Fibroblast of gingiva (primary cell): ENCODE results near the gene RASGEF1C.
"Not testable (repeated sequence)": the region's sequence is repeated elsewhere in the genome, so short reads cannot be mapped to it uniquely, and the experiment has no call there.

Source experiments
- DNase-seq: peaks from one replicate; pipeline ENCODE4 v3.0.0-alpha.2; 2011; ENCODE audit warnings: low read depth

The RASGEF1C gene

DNA sequence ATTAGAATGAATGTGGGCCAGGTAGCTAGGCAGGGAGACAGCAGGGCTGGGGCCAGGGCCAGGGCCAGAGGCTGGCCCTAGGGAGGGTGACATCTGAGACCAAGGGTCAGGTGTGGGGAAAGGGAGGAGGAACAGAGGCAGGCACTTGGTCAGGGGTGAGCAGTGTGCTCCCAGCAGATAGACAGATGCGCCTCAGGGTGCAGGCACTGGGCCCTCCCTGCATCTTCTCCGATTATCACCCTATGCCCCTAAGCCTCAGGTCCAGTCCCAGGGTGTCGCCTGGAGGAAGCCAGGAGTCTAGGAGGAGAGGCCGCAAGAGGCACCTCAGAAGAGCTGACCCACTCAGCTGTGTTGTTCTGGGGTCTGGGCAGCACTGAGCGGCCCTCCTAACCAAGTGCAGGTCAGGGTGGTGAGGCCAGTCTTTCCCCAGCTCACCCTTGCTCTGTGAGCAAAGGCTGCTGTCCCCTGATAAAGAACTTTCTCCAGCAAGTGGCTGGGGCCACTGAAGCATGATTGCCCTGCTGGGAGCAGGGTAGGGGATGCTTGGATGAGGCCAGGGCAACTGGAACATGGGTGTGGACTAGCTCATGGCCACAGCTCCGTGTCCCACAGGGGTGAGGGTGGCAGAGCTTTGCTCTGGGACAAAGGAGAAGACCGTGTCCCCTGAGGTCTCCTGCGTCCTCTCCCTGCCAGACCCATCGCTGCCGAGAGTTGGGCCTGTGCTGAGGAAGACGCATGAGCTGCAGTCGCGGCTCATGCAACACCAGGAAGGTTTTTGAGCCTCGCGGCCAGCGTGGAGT, 2.1 kb upstream of the RASGEF1C start:
- no peak for DNase-seq

DNA sequence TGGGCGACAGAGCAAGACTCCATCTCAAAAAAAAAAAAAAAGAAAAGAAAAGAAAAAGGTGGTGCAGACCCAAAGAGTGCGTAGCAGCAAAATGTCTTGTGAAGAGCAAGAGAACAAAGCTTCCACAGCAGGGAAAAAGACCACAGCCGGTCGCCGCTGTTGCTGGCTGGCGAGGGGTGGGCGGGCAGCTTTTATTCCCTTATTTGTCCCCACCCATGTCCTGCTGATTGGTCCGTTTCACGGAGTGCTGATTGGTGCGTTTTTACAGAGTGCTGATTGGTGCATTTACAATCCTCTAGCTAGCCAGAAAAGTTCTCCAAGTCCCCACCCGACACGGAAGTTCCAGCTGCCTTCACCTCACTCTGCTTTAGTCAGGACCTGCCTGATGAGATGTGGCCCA, 1.1 kb upstream of the RASGEF1C start:
- DNase-seq = not testable (repeated sequence)

GRCh38 chr5:180208435-180209081, 453 bp downstream of the RASGEF1C start:
- DNase-seq = no peak

GRCh38 chr5:180208038-180208434, 975 bp downstream of the RASGEF1C start:
- no peak for DNase-seq

- DNase-seq = no peak
Measured at GRCh38 chr5:180207593-180207992, 1.4 kb downstream of the RASGEF1C start.

DNA sequence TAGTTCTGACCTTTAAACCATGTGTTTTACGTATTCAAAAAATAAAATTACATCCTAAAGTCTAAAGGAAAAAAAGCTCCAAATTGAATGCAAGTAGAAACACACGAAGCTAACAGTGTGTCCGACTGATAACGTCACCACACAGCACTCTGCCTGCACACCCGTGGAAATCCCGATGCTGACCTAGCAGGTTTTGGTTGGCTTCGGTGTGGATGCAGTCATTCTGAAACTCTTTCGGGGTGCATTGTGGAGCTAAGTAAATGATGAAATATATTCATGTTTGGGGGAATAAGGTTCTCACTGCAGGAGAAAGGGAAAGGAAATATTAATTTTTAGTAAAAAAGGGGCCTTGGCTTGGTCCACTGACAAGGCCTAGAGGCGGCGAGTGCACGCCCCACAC, 2.0 kb downstream of the RASGEF1C start:
- no peak for DNase-seq

GRCh38 chr5:180205916-180206315, 3.1 kb downstream of the RASGEF1C start:
- DNase-seq = no peak

GRCh38 chr5:180204276-180204819, 4.7 kb downstream of the RASGEF1C start:
- DNase-seq = no peak

DNA sequence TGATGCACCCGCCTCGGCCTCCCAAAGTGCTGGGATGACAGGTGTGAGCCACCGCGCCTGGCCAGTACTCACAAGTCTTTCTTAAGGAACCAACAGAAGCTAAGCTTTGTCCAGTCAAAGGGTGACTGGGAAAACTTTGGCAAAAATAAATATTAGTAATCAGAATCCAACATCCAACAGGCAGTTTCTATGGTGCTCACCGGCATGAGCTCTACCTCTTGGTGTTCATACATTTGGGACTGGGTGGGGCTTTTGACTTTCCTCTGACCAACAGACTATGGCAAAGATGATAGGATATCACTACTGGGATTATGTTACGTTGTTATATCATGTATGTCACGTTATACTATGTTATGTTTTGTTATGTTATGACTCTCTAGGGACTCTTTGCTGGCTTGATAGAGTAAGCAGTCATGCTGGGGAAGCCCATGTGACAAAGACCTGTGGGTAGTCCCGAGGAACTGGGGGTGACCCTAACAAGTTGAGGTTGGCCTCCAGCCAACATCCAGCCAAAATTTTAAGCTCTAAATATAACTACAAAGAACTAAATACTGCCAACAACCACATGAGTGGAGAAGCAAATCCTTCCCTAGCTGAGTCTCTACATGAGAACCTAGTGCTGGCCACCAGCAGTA, 6.0 kb downstream of the RASGEF1C start:
- no peak for DNase-seq

GRCh38 chr5:180201051-180201987, 7.7 kb downstream of the RASGEF1C start:
- DNase-seq = no peak

DNA sequence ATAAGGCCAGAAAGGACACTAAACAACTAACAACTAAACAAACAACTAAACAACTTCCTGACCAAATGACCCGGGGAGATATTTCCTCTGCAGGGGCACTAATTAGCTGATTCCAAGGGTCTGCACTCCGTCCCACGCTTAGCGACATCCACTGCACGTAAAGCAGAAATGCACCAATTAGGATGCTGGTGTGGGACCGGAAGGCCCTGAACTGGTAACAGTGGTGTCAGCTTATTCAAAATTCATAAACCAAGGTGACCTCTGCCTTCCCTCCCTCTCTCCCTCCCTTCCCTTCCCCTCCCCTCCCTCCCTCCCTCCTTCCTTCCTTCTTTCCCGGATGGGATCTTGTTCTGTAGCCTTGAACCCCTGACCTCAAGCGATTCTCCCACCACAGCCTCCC, 9.6 kb downstream of the RASGEF1C start:
- no peak for DNase-seq

DNA sequence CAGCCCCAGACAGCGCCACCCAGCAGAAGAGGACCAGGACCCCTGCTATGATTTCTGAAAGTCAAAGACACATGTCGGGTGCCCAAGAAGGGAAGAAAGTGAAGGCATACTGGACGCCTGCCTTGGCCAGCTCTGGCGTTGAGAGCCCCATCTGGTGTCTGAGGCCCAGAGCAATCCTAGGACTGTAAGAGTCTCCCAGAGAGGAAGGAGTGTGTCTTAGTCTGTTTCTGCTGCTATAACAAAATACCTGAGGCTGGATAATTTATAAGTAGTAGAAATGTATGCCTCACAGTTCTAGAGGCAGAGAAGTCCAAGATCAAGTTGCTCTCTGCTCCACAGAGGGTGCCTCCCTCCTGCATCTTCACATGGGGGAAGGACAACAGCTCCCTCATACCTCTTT, 10.8 kb downstream of the RASGEF1C start:
- DNase-seq = no peak

- no peak for DNase-seq
Measured at GRCh38 chr5:180197016-180197702, 11.9 kb downstream of the RASGEF1C start.

DNA sequence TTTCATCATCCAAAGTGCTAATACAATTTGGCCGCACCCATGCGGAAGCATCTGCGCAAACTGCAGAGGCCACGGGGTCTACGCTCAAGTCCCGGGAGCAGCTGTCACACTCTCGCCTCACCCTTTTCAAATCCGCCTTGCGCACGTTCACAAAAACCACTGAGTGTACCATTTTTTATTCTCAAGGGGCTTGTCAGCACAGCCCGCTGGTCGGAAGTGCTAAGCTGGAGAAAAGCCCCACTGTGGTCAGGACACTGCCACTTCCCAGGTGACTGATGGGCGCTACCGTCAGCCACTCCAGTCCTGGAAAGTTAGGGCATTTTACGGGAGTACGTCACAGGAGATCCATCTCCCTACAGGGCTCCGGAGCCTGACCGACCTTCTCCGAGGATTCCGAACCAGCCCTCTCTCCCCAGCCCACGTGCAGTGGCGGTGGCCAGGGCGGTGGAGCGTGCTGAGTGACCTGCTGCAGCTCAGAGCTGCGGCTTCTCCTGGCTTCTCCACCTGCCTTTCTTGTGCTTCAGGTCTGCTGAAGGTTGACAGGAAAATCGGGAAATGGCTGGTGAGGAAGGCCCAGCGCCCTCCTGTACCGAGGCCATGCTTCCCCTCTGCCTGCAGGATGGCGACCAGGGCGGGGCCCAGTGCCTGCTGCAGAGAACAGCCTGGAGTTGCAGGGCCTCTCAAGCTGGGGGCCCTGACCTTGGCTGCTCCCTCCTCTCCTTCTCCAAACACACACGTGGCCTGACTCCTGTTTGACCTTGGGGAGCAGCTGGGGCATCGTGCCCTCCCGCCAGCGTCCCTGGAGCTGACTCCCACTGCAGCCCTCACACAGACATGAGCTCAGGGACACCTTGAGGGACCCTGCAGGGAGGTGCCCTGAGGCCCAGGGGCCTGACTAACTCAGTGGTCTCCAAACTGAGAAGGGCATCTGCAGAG, 14.3 kb downstream of the RASGEF1C start:
- no peak for DNase-seq

DNA sequence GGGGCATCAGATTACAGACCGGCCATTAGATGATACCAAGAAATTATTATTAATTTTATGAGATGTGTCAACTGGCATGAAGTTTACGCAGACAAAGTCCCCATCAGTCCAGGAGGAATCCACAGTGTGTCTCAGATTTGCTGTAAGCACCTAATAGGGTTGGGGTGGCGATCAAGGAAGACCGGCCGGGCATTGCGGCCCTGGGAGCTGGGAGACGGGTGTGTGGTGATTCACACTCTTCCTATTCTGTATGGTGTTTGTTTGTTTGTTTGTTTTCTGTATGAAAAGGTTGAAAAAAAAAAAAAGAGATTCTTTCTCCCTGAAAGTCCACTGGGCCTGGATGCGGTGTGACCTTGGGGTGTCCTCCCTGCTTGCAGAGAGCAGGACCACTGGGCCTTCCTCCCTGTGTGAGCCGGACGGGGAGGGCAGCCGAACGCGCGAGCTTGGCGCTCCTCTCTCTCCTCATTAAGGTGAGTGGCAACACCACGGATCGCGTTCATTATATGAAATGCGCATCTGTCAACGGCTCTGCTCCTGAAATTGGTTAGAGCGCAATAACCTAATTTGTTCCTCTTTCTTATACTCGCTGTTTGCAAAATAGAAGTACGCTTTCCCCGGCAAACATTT, 15.1 kb downstream of the RASGEF1C start:
- DNase-seq = no peak

- DNase-seq = no peak
Measured at GRCh38 chr5:180191716-180192115, 17.3 kb downstream of the RASGEF1C start.

DNA sequence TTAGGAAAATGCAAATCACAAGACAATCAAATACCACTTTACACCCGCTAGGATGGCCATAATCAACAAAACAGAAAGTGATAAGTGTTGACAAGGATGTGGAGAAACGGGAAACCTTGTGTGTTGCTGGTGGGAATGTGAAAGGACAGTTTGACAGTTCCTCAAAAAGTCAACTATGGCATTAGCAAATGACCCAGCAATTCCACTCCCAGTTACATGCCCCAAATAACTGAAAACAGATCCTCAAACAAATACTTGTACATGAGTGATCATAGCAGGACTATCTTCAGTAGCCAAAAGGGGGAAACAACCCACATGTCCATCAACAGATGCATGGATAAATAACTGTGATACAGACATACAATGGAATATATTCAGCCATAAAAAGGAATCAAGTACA, 21.2 kb downstream of the RASGEF1C start:
- no peak for DNase-seq

- no peak for DNase-seq
Measured at GRCh38 chr5:180180846-180181245, 28.2 kb downstream of the RASGEF1C start.

- no peak for DNase-seq
Measured at GRCh38 chr5:180180421-180180820, 28.6 kb downstream of the RASGEF1C start.
